PC-9 (cell line): ENCODE measurements around the gene KNCN. TPM values are rescaled to one million over a fixed set of nuclear protein-coding genes. Genes with fewer than 3 reads are reported as not detected.

ENCODE experiments used
- BruUV-seq: library from RNA; stranded (reverse); fragments of 400-500 nt; replicated peaks from 2 replicates; lab custom pipeline; 2021; lab: Mats Ljungman, UMichigan
- CTCF ChIA-PET: fragments of 300-600 bp; sonication (Branson Sonifier 250); formaldehyde crosslinking; loops from one replicate; lab custom pipeline; 2022; ENCODE audit warnings: antibody characterized with exemption; lab: Charles Lee
- POLR2A ChIA-PET: fragments of 300-600 bp; sonication (Branson Sonifier 250); formaldehyde crosslinking; loops from one replicate; lab custom pipeline; 2022; ENCODE audit warnings: antibody characterized with exemption; ENCODE audit not compliant: unreplicated experiment; lab: Charles Lee
- DNase-seq, 2 experiments: peaks; one replicate each; pipeline versions ENCODE4 v3.0.0 to v3.0.0-alpha.2; 2015 to 2022; ENCODE audit warnings: mixed read lengths in 1 of 2
- H2AFZ ChIP-seq: fragments of 200-600 bp; sonication (generic); 2 replicates; pipeline ENCODE4 v1.8.1; 2017; ENCODE audit warnings: antibody characterized with exemption
- H3F3A ChIP-seq: fragments of 200-600 bp; sonication (generic); 2 replicates; pipeline ENCODE4 v1.8.1; 2017; ENCODE audit warnings: antibody characterized with exemption, mild to moderate bottlenecking, low read depth; ENCODE audit not compliant: insufficient read depth
- H3K27ac ChIP-seq: fragments of 200-600 bp; sonication (generic); 2 replicates; pipeline ENCODE4 v1.6.1; 2016; ENCODE audit warnings: mixed run types
- H3K27me3 ChIP-seq: fragments of 200-600 bp; sonication (generic); 2 replicates; pipeline ENCODE4 v1.6.1; 2016; ENCODE audit warnings: low read depth, mixed run types; ENCODE audit not compliant: insufficient read depth
- H3K36me3 ChIP-seq: fragments of 200-600 bp; sonication (generic); 2 replicates; pipeline ENCODE4 v1.6.1; 2016; ENCODE audit warnings: low read depth, mixed run types
- H3K4me1 ChIP-seq: fragments of 200-600 bp; sonication (generic); replicated peaks from 2 replicates; pipeline ENCODE4 v1.6.1; 2016; ENCODE audit warnings: mixed run types; ENCODE audit not compliant: insufficient read depth
- H3K4me2 ChIP-seq: fragments of 200-600 bp; sonication (generic); 2 replicates; pipeline ENCODE4 v1.6.1; 2017; ENCODE audit warnings: mixed run types
- H3K4me3 ChIP-seq: fragments of 200-600 bp; sonication (generic); 2 replicates; pipeline ENCODE4 v1.6.1; 2016; ENCODE audit warnings: mixed run types
- H3K79me2 ChIP-seq: fragments of 200-600 bp; sonication (generic); 2 replicates; pipeline ENCODE4 v1.6.1; 2017; ENCODE audit warnings: low read depth, mixed run types
- H3K9me2 ChIP-seq: fragments of 200-600 bp; sonication (generic); 2 replicates; pipeline ENCODE4 v1.8.1; 2017; ENCODE audit warnings: mild to moderate bottlenecking; ENCODE audit not compliant: insufficient read depth
- H3K9me3 ChIP-seq: fragments of 200-600 bp; sonication (generic); 2 replicates; pipeline ENCODE4 v1.8.1; 2016; ENCODE audit warnings: low read depth; ENCODE audit not compliant: insufficient read depth
- H4K20me1 ChIP-seq: fragments of 200-600 bp; sonication (generic); 2 replicates; pipeline ENCODE4 v1.8.1; 2017; ENCODE audit not compliant: insufficient read depth
- CTCF ChIP-seq: fragments of 200-600 bp; sonication (generic); conservative IDR thresholded peaks from 2 replicates; pipeline ENCODE4 v1.6.1; 2017; ENCODE audit warnings: mixed run types, antibody characterized with exemption, mild to moderate bottlenecking, moderate library complexity
- EZH2 ChIP-seq: fragments of 200-600 bp; sonication (generic); IDR thresholded peaks from 2 replicates; pipeline ENCODE4 v1.8.0; 2017; ENCODE audit warnings: antibody characterized with exemption, low read depth
- intact Hi-C: fragments of 100-400 bp; cut with micrococcal nuclease; formaldehyde crosslinking; loops from one replicate; pipeline ENCODE4 v1.10.0; 2022; ENCODE audit not compliant: unreplicated experiment
- total RNA-seq: library from RNA; stranded (reverse); gene quantifications from 2 replicates; pipeline ENCODE4 v1.2.3, GENCODE V29; 2021

KNCN gene
- total RNA-seq, 1 experiment from 2014 or later, result not detected

DNA sequence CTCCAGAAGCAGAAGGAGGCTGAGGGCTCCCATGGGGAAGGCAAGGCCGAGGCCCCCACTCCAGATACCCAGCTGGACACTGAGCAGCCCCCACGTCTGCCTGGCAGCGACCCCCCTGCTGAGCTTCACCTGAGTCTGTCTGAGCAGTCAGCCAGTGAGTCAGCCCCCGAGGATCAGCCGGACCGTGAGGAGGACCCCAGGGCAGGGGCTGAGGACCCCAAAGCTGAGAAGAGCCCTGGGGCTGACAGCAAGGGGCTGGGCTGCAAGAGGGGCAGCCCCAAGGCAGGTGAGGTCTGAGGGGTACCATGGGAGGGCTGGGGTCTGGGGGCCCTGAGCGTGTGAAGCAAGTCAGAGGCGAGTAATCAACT is 40.5 kb downstream of the KNCN start:
- Histone ChIP-seq H3K79me2 (no peaks in the 10 kb centered on the region), H2AFZ (no peak overlapping the region), H3K4me3 (no peak overlapping the region), H3K9me3 (no peaks in the 10 kb centered on the region), H3K27me3 (no peaks in the 10 kb centered on the region), H3K36me3 (no peaks in the 10 kb centered on the region), H3K27ac (no peak overlapping the region), H3F3A (peaks cover 1% of the 10 kb centered on the region; the same call in 1 of the 2 replicates), H3K4me2 (no peak overlapping the region), H3K4me1 (peaks cover 7% of the 10 kb centered on the region), H3K9me2 (no peaks in the 10 kb centered on the region), H4K20me1 (no peaks in the 10 kb centered on the region)
- DNase-seq, result no peak
- no TSS peak for BruUV-seq
- TF ChIP-seq EZH2, result no peak
- ChIA-PET POLR2A (interaction anchor here (0.5 kb wide), 1 partner anchor 9 kb away, joined by 3 read pairs; no protein-coding TSS in a partner anchor), CTCF (no interaction called here)
- intact Hi-C loops, result no loop called here

- Histone ChIP-seq H3K4me1 (peaks cover 2% of the 10 kb centered on the region), H3K9me3 (no peaks in the 10 kb centered on the region), H3K27me3 (no peaks in the 10 kb centered on the region), H3K36me3 (no peaks in the 10 kb centered on the region), H3K27ac (no peak overlapping the region), H3K4me3 (no peak overlapping the region), H3K9me2 (no peaks in the 10 kb centered on the region), H3K4me2 (no peak overlapping the region), H4K20me1 (no peaks in the 10 kb centered on the region), H3F3A (no peaks in the 10 kb centered on the region), H2AFZ (no peak overlapping the region), H3K79me2 (no peaks in the 10 kb centered on the region)
- intact Hi-C loops, result no loop called here
- CTCF ChIA-PET, result no interaction called here
- TF ChIP-seq EZH2 (no peak), CTCF (no peak)
- no TSS peak for BruUV-seq
- POLR2A ChIA-PET, result no interaction called here
- no peak for DNase-seq
Observed at GRCh38 chr1:46510341-46510997, 41.0 kb downstream of the KNCN start.

DNA sequence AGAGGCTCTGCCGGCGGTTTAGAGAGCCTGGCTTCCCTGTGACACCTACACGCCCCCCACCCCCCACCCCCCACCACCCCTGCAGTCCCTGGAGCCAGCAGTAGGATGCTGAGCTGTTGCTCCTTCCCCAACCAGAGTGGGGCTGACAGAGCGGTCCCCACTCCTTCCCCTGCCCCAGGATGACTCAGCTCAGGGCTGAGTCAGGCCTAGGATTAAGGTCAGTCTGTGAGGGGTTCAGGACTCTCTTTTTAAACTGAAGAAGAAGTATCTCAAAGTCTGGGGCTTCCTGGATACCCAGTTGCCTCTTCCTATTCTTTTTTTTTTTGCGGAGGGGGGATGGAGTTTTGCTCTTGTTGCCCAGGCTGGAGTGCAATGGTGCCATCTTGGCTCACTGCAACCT is 42.7 kb downstream of the KNCN start:
- H3K79me2 ChIP-seq, result no peaks in the 10 kb centered on the region
- H3K27ac ChIP-seq, result no peak overlapping the region
- no peak for DNase-seq
- no peak overlapping the region for H2AFZ ChIP-seq
- no peaks in the 10 kb centered on the region for H3K9me3 ChIP-seq
- H3K4me1 ChIP-seq, result no peaks in the 10 kb centered on the region
- H4K20me1 ChIP-seq, result no peaks in the 10 kb centered on the region
- no peaks in the 10 kb centered on the region for H3K27me3 ChIP-seq
- H3K4me3 ChIP-seq, result no peak overlapping the region
- H3K4me2 ChIP-seq, result no peak overlapping the region
- no peaks in the 10 kb centered on the region for H3K36me3 ChIP-seq
- H3K9me2 ChIP-seq, result no peaks in the 10 kb centered on the region
- intact Hi-C loops, result no loop called here
- H3F3A ChIP-seq, result no peaks in the 10 kb centered on the region
- TF ChIP-seq CTCF (no peak), EZH2 (no peak)
- CTCF ChIA-PET, result interaction anchor here (0.7 kb wide), 1 partner anchor 40 kb away, joined by 4 read pairs; no protein-coding TSS in a partner anchor
- no TSS peak for BruUV-seq
- POLR2A ChIA-PET, result no interaction called here
